ENCODE results near the gene ACBD5.
"Not testable (repeated sequence)": the region's sequence is repeated elsewhere in the genome, so short reads cannot be mapped to it uniquely, and the experiment has no call there.

The ACBD5 gene

DNA sequence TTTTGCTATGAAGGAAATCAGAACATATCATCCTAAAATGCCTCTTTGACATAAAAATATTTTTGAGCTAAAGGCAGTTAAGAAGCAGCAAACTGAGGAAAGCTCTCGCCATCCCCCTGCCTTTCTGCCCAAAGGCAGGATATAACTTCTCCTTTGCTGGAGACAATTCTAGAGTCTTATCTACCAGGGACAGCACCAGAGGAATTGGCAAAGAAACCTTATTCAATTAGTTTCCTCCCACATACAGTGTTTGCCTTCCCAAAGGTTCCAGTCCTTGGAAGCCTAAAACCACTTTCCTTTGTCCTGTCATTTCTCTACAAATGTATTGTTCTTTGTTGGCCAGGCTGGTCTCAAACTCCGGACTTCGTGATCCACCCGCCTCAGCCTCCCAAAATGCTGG, 51.7 kb downstream of the ACBD5 start:
- H3K4me3 ChIP-seq (ENCODE audit: low read depth, low read length): no peak overlapping the region
- DNase-seq (ENCODE audit: low read depth): no peak
- in situ Hi-C loops (cut with HindIII; ENCODE audit: low sequenced_read_pairs): no loop called here
- TF ChIP-seq, protein P1, sequence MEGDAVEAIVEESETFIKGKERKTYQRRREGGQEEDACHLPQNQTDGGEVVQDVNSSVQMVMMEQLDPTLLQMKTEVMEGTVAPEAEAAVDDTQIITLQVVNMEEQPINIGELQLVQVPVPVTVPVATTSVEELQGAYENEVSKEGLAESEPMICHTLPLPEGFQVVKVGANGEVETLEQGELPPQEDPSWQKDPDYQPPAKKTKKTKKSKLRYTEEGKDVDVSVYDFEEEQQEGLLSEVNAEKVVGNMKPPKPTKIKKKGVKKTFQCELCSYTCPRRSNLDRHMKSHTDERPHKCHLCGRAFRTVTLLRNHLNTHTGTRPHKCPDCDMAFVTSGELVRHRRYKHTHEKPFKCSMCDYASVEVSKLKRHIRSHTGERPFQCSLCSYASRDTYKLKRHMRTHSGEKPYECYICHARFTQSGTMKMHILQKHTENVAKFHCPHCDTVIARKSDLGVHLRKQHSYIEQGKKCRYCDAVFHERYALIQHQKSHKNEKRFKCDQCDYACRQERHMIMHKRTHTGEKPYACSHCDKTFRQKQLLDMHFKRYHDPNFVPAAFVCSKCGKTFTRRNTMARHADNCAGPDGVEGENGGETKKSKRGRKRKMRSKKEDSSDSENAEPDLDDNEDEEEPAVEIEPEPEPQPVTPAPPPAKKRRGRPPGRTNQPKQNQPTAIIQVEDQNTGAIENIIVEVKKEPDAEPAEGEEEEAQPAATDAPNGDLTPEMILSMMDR (IDR thresholded peaks at IDR 0.05; ENCODE audit: low read depth, low read length, missing control alignments): no peak

DNA sequence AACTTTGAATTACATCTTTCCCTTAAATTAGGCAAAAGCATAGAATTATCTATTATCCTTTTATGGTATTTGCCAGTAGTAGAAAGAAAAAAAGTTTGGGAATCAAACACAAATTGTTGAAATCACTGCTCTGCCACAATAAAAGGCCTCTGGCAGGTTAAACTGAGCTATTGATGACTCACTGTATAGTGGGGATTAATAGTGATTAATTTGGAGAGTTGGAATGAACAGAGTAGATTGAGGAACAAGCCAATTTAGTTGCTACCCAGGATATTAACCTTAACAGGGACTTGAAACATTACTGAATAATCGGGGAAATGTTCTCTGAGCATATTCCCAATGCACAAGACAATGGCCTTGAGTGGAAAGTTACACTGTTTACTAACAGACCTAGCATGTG, 52.3 kb downstream of the ACBD5 start:
- no peak for DNase-seq (ENCODE audit: low read depth)
- no peak overlapping the region for H3K4me3 ChIP-seq (ENCODE audit: low read depth, low read length)
- in situ Hi-C loops (cut with HindIII; ENCODE audit: low sequenced_read_pairs): no loop called here
- TF ChIP-seq, protein P1 (IDR thresholded peaks at IDR 0.05; ENCODE audit: low read depth, low read length, missing control alignments): no peak

DNA sequence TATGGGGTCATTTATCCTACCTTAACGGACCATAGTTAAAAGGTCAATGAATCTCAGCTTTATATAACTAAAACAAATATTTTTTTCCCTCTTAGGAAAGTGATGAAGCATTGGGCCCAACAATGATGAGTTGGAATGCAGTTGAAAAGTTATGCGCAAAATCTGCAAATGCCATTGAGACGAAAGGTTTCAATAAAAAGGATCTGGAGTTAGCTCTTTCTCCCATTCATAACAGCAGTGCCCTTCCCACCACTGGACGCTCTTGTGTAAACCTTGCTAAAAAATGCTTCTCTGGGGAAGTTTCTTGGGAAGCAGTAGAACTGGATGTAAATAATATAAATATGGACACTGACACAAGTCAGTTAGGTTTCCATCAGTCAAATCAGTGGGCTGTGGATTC, 70.7 kb downstream of the ACBD5 start:
- no peak overlapping the region for H3K4me3 ChIP-seq (ENCODE audit: low read depth, low read length)
- TF ChIP-seq, protein P1 (IDR thresholded peaks at IDR 0.05; ENCODE audit: low read depth, low read length, missing control alignments): no peak
- in situ Hi-C loops (cut with HindIII; ENCODE audit: low sequenced_read_pairs): no loop called here
- DNase-seq (ENCODE audit: low read depth): no peak

DNA sequence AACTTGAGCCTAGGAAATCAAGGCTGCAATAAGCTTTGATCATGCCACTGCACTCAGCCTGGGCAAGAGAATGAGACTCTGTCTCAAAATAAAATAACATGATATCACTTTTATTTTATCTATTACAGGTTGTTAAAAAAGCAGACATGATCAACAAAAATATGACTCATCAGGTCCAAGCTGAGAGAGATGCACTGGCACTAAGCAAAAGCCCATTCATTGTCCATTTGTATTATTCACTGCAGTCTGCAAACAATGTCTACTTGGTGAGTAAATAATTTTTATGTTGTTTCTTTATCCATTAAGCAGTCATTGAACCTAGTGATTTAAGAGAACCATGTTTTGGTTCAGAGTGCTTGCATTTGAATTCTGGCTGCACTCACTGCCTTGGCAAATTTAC, 82.2 kb downstream of the ACBD5 start:
- DNase-seq (ENCODE audit: low read depth): no peak
- no peak overlapping the region for H3K4me3 ChIP-seq (ENCODE audit: low read depth, low read length)
- in situ Hi-C loops (cut with HindIII; ENCODE audit: low sequenced_read_pairs): no loop called here
- TF ChIP-seq, protein P1 (IDR thresholded peaks at IDR 0.05; ENCODE audit: low read depth, low read length, missing control alignments): no peak

DNA sequence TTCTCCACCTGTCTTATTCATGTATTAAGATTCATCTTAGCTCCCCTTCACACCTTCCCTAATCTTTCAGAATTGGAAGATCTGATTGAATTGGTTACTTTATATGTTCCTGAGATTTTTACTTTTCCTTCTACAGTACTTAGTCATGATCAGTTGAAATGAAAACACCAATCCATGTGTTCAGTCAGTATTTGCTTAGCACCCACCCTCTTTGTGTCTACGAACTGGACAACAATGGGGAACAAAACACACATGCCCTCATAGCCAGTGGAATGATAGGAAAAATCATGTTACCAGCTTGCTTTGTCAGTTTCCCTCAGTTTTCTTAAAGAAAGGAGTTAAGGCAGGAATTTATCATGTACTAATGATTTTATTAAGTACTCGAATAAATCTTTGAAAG, 83.4 kb downstream of the ACBD5 start:
- in situ Hi-C loops (cut with HindIII; ENCODE audit: low sequenced_read_pairs): no loop called here
- H3K4me3 ChIP-seq (ENCODE audit: low read depth, low read length): no peak overlapping the region
- no peak for DNase-seq (ENCODE audit: low read depth)
- TF ChIP-seq, protein P1 (IDR thresholded peaks at IDR 0.05; ENCODE audit: low read depth, low read length, missing control alignments): no peak

DNA sequence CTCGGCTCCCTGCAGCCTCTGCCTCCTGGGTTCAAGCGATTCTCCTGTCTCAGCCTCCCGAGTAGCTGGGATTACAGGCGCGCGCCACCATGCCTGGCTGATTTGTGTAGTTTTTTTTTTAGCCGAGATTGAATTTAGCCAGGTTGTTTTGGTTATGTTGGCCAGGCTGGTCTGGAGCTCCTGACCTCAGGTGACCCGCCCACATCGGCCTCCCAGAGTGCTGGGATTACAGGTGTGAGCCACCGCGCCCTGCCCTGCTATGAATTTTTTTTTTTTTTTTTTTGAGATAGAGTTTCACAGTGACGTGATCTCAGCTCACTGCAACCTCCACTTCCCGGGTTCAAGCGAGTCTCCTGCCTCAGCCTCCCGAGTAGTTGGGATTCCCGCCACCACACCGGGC, 84.0 kb downstream of the ACBD5 start:
- peak overlapping the region; percentile 98 for H3K4me3 ChIP-seq (ENCODE audit: low read depth, low read length)
- in situ Hi-C loops (cut with HindIII; ENCODE audit: low sequenced_read_pairs); DNase-seq (ENCODE audit: low read depth): not testable (repeated sequence)

DNA sequence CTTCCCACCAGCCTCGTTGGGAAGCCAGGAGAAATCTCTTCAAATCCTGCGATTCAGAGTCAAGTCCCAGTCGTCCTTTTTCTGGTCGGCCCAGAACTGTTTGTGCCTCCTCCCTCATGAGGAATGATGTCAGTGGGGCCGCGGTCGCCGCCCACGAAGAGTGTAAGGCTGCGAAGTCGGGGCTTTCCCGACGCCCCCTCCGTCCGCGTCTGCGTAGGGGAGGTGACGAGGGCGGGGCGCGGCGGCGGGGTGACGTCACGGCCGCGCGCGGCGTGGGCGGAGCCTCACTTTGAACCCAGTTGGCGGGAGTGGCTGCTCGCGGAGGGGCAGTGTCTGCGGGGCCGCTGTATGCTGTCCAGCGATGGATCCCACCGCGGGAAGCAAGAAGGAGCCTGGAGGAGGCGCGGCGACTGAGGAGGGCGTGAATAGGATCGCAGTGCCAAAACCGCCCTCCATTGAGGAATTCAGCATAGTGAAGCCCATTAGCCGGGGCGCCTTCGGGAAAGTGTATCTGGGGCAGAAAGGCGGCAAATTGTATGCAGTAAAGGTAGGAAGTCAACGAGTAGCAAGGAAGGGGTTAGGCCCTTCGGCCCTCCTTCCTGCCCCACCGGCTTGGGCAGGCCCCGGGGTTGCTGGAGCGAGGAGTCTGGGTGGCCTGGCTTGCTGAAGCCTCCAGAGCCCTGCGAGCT, 85.4 kb downstream of the ACBD5 start, which contains the start of gene MASTL:
MASTL (plus strand) TSS at position 287 of the 689 bp plus-strand sequence; CDS start at position 362, 75 bp downstream.
- TF ChIP-seq, protein P1 (IDR thresholded peaks at IDR 0.05; ENCODE audit: low read depth, low read length, missing control alignments): no peak
- H3K4me3 ChIP-seq (ENCODE audit: low read depth, low read length): peak within 1 kb of the TSS; percentile 98
- DNase-seq (ENCODE audit: low read depth): peak; percentile 83
- in situ Hi-C loops (cut with HindIII; ENCODE audit: low sequenced_read_pairs): no loop called here
